Body of pancreas (tissue), 4 donors: Measurements from ENCODE around the gene AREL1. TPM values are rescaled to one million over a fixed set of nuclear protein-coding genes. Genes with fewer than 3 reads are reported as not detected.

ENCODE experiments used
- ATAC-seq: fragments of 150-250 bp; one replicate; pipeline ENCODE4 v1.9.1; 2016
- DNase-seq, 4 donors: peaks; one replicate each; pipeline ENCODE4 v3.0.0-alpha.2; 2019
- H3K27ac ChIP-seq, 4 donors: fragments of 200-600 bp; sonication (generic); 1 replicate in 3 of 4; 2 replicates in 1 of 4; pipeline versions ENCODE4 v1.5.1 to v1.6.1; 2016 to 2019; ENCODE audit warnings: mild to moderate bottlenecking in 1 of 4, mixed read lengths in 1 of 4, moderate library complexity in 1 of 4
- H3K27me3 ChIP-seq, 2 donors: fragments of 200-600 bp; sonication (generic); one replicate each; pipeline ENCODE4 v1.6.0; 2016; ENCODE audit warnings: mild to moderate bottlenecking in 1 of 2
- H3K36me3 ChIP-seq, 2 donors: fragments of 200-600 bp; sonication (generic); replicated peaks in 1 of 2; 2 replicates each; pipeline ENCODE4 v1.5.1; 2016; ENCODE audit warnings: low read depth in 2 of 2; ENCODE audit not compliant: insufficient read depth in 1 of 2
- H3K4me1 ChIP-seq: fragments of 200-600 bp; sonication (generic); one replicate; pipeline ENCODE4 v1.6.0; 2016
- H3K4me3 ChIP-seq, 2 donors: fragments of 200-600 bp; sonication (generic); 1 replicate in 1 of 2; 2 replicates in 1 of 2; pipeline ENCODE4 v1.5.1; 2016 to 2019
- H3K9me3 ChIP-seq, 3 donors: fragments of 200-600 bp; sonication (generic); 1 replicate in 2 of 3; 2 replicates in 1 of 3; pipeline ENCODE4 v1.5.1; 2016
- CTCF ChIP-seq, 7 experiments: fragments of 450-650 bp in 4 of 7; fragments of 200-600 bp in 3 of 7; sonication (generic) in 3 of 7; IDR thresholded peaks; one replicate each; pipeline ENCODE4 v1.5.1; 2016 to 2019; ENCODE audit warnings: antibody characterized with exemption in 7 of 7
- POLR2A ChIP-seq, 3 donors: fragments of 450-650 bp; IDR thresholded peaks; one replicate each; pipeline ENCODE4 v1.6.1; 2016; ENCODE audit warnings: antibody characterized with exemption in 3 of 3, mild to moderate bottlenecking in 2 of 3
- WGBS, 2 donors: methylation state at CpG; one replicate each; pipeline ENCODE4 v1.1.5; 2017; 5-methylcytosine and 5-hydroxymethylcytosine counted together
- intact Hi-C: fragments of 100-400 bp; cut with DNase I; formaldehyde crosslinking; loops from one replicate; pipeline ENCODE4 v1.15.1; 2023
- total RNA-seq, 2 donors: library from RNA; depleted of rRNA; stranded (reverse); fragments of >200 nt; gene quantifications; one replicate each; pipeline ENCODE4 v1.1.0, GENCODE V29; 2016

Gene AREL1
- total RNA-seq, 2 donors from 2014 or later, result 10.6 to 21.1 TPM

- intact Hi-C loops, result no loop called here
- DNase-seq (no peak), ATAC-seq (no peak)
- H3K27ac ChIP-seq, result no peak overlapping the region
- H3K4me1 ChIP-seq, result no peaks in the 10 kb centered on the region
- H3K9me3 ChIP-seq, result no peaks in the 10 kb centered on the region
- 83 to 85% methylated on average over 5 of the region's 5 CpGs for WGBS, 2 donors
- H3K4me3 ChIP-seq, result no peak overlapping the region
- peaks cover 0 to 18% of the 10 kb centered on the region in 2 donors for H3K36me3 ChIP-seq
- H3K27me3 ChIP-seq, result no peaks in the 10 kb centered on the region
- TF ChIP-seq CTCF (IDR thresholded peaks at IDR 0.05) (no peak), POLR2A (IDR thresholded peaks at IDR 0.05) (no peak)
Observed at GRCh38 chr14:74660863-74661262, 52.0 kb downstream of the AREL1 start.

- Histone ChIP-seq H3K36me3 (peaks cover 0 to 17% of the 10 kb centered on the region in 2 donors), H3K4me1 (no peaks in the 10 kb centered on the region), H3K9me3 (no peaks in the 10 kb centered on the region), H3K27ac (no peak overlapping the region), H3K27me3 (no peaks in the 10 kb centered on the region), H3K4me3 (no peak overlapping the region)
- ATAC-seq, result no peak
- TF ChIP-seq POLR2A (IDR thresholded peaks at IDR 0.05) (no peak), CTCF (IDR thresholded peaks at IDR 0.05) (no peak)
- DNase-seq, result no peak
- 87 to 91% methylated on average over 3 of the region's 3 CpGs for WGBS, 2 donors
- intact Hi-C loops, result no loop called here
Observed at GRCh38 chr14:74660167-74660566, 52.7 kb downstream of the AREL1 start.

GRCh38 chr14:74658535-74659131 is 54.2 kb downstream of the AREL1 start:
- intact Hi-C loops, result no loop called here
- no peak for ATAC-seq
- TF ChIP-seq POLR2A (IDR thresholded peaks at IDR 0.05), result no peak
- Histone ChIP-seq H3K4me1 (no peaks in the 10 kb centered on the region), H3K27me3 (no peaks in the 10 kb centered on the region), H3K9me3 (no peaks in the 10 kb centered on the region), H3K27ac (no peak overlapping the region), H3K4me3 (no peak overlapping the region), H3K36me3 (peaks cover 0 to 10% of the 10 kb centered on the region in 2 donors)
- WGBS, 2 donors, result 53 to 61% methylated on average over 1 of the region's 1 CpG
- no peak for DNase-seq

- ATAC-seq, result no peak
- intact Hi-C loops, result no loop called here
- H3K4me1 ChIP-seq, result no peaks in the 10 kb centered on the region
- no peaks in the 10 kb centered on the region for H3K9me3 ChIP-seq
- no peak for DNase-seq
- peaks cover 0 to 3% of the 10 kb centered on the region in 2 donors for H3K36me3 ChIP-seq
- 90 to 98% methylated on average over 3 of the region's 3 CpGs for WGBS, 2 donors
- no peak overlapping the region for H3K27ac ChIP-seq
- H3K27me3 ChIP-seq, result no peaks in the 10 kb centered on the region
- TF ChIP-seq CTCF (IDR thresholded peaks at IDR 0.05) (no peak), POLR2A (IDR thresholded peaks at IDR 0.05) (no peak)
- H3K4me3 ChIP-seq, result no peak overlapping the region
Observed at GRCh38 chr14:74656964-74657363, 55.9 kb downstream of the AREL1 start.

GRCh38 chr14:74655599-74656395 is 57.1 kb downstream of the AREL1 start:
- H3K4me1 ChIP-seq, result no peaks in the 10 kb centered on the region
- peaks cover 0 to 1% of the 10 kb centered on the region in 2 donors for H3K36me3 ChIP-seq
- WGBS, 2 donors, result 89 to 90% methylated on average over 2 of the region's 2 CpGs
- H3K4me3 ChIP-seq, result no peak overlapping the region
- ATAC-seq (no peak), DNase-seq (no peak)
- intact Hi-C loops, result no loop called here
- H3K27ac ChIP-seq, result no peak overlapping the region
- TF ChIP-seq CTCF (IDR thresholded peaks at IDR 0.05) (no peak), POLR2A (IDR thresholded peaks at IDR 0.05) (no peak)
- no peaks in the 10 kb centered on the region for H3K27me3 ChIP-seq
- H3K9me3 ChIP-seq, result no peaks in the 10 kb centered on the region
